SK-N-SH (cell line): ENCODE data around the gene CHRM4. TPM values are rescaled to one million over a fixed set of nuclear protein-coding genes. Genes with fewer than 3 reads are reported as not detected.

Experiments
- CTCF ChIA-PET: fragments of 300-600, 350-600 bp; formaldehyde crosslinking; extraction: SDS; loops from one replicate; lab custom pipeline; 2021; lab: Yijun Ruan, JAX
- POLR2A ChIA-PET: fragments of 350-600 bp; sonication (Branson Sonifier 250); formaldehyde crosslinking; extraction: SDS; loops from one replicate; lab custom pipeline; 2020; ENCODE audit warnings: antibody characterized with exemption, inconsistent platforms; lab: Yijun Ruan, JAX
- DNase-seq: peaks from one replicate; pipeline ENCODE4 v3.0.0; 2012
- H2AFZ ChIP-seq: fragments of 200-600 bp; sonication (generic); 2 replicates; pipeline ENCODE4 v1.8.1; 2016; ENCODE audit warnings: antibody characterized with exemption, mild to moderate bottlenecking, low read depth
- H3F3A ChIP-seq: fragments of 200-600 bp; sonication (generic); replicated peaks from 2 replicates; pipeline ENCODE3; 2016; ENCODE audit warnings: antibody characterized with exemption, mild to moderate bottlenecking; ENCODE audit not compliant: insufficient read depth
- H3K27ac ChIP-seq, 2 experiments: fragments of 200-500 bp in 1 of 2; fragments of 200-600 bp in 1 of 2; sonication (Bioruptor generic) in 1 of 2; sonication (generic), shearing (Covaris generic) in 1 of 2; 2 replicates each; pipeline versions ENCODE4 v1.5.1 to v1.6.1; 2014 to 2016; ENCODE audit warnings: low read depth in 2 of 2, inconsistent platforms in 1 of 2, low read length in 1 of 2, mild to moderate bottlenecking in 1 of 2, mixed read lengths in 1 of 2
- H3K27me3 ChIP-seq: fragments of 200-600 bp; sonication (generic), shearing (Covaris generic); 2 replicates; pipeline ENCODE4 v1.6.1; 2016; ENCODE audit warnings: mixed run types; ENCODE audit not compliant: insufficient read depth
- H3K36me3 ChIP-seq, 2 experiments: fragments of 200-500 bp in 1 of 2; fragments of 200-600 bp in 1 of 2; sonication (Bioruptor generic) in 1 of 2; sonication (generic) in 1 of 2; replicated peaks in 1 of 2; 2 replicates each; pipeline versions ENCODE3 to v1.5.1; 2014 to 2016; ENCODE audit warnings: low read length in 1 of 2, mild to moderate bottlenecking in 1 of 2; ENCODE audit not compliant: insufficient read depth in 2 of 2, control insufficient read depth in 1 of 2
- H3K4me1 ChIP-seq, 2 experiments: fragments of 200-500 bp in 1 of 2; fragments of 200-600 bp in 1 of 2; sonication (Bioruptor generic) in 1 of 2; sonication (generic), shearing (Covaris generic) in 1 of 2; 2 replicates each; pipeline versions ENCODE4 v1.5.1 to v1.6.1; 2014 to 2016; ENCODE audit warnings: low read depth in 1 of 2, low read length in 1 of 2, mixed run types in 1 of 2; ENCODE audit not compliant: insufficient read depth in 2 of 2, control insufficient read depth in 1 of 2
- H3K4me2 ChIP-seq: fragments of 200-600 bp; sonication (generic), shearing (Covaris generic); 2 replicates; pipeline ENCODE4 v1.6.1; 2017; ENCODE audit warnings: mixed run types
- H3K4me3 ChIP-seq, 2 experiments: fragments of 200-500 bp in 1 of 2; fragments of 200-600 bp in 1 of 2; sonication (Bioruptor generic) in 1 of 2; sonication (generic), shearing (Covaris generic) in 1 of 2; 2 replicates each; pipeline versions ENCODE4 v1.5.1 to v1.8.1; 2014 to 2016; ENCODE audit warnings: low read depth in 2 of 2, inconsistent platforms in 1 of 2, low read length in 1 of 2, mild to moderate bottlenecking in 1 of 2, mixed read lengths in 1 of 2, moderate library complexity in 1 of 2
- H3K79me2 ChIP-seq: fragments of 200-600 bp; sonication (generic); 2 replicates; pipeline ENCODE4 v1.8.1; 2017; ENCODE audit warnings: mild to moderate bottlenecking; ENCODE audit not compliant: insufficient read depth
- H3K9ac ChIP-seq: fragments of 200-600 bp; sonication (generic); 2 replicates; pipeline ENCODE4 v1.6.1; 2017; ENCODE audit warnings: mixed run types
- H3K9me2 ChIP-seq: fragments of 200-600 bp; sonication (generic); 2 replicates; pipeline ENCODE4 v1.6.1; 2017; ENCODE audit warnings: mixed run types
- H3K9me3 ChIP-seq: fragments of 200-600 bp; sonication (generic); 2 replicates; pipeline ENCODE4 v1.6.1; 2017; ENCODE audit warnings: mixed run types, mild to moderate bottlenecking, moderate library complexity
- H4K20me1 ChIP-seq: fragments of 200-600 bp; sonication (generic); 2 replicates; pipeline ENCODE4 v1.6.1; 2017; ENCODE audit warnings: mild to moderate bottlenecking, mixed run types; ENCODE audit not compliant: insufficient read depth
- CHD2 ChIP-seq: fragments of 150-350 bp; IDR thresholded peaks from 2 replicates; pipeline ENCODE4 v1.6.1; 2018; ENCODE audit warnings: low read length; ENCODE audit not compliant: partially characterized antibody
- CTCF ChIP-seq: fragments of 200-600 bp; sonication (generic); IDR thresholded peaks from 2 replicates; pipeline ENCODE4 v1.6.1; 2017; ENCODE audit warnings: antibody characterized with exemption, mild to moderate bottlenecking, moderate library complexity
- ELF1 ChIP-seq: IDR thresholded peaks from 2 replicates; pipeline ENCODE4 v1.4.0; 2012
- EP300 ChIP-seq, 2 experiments: IDR thresholded peaks; 2 replicates each; pipeline versions ENCODE4 v1.4.0 to v1.6.1; 2012; ENCODE audit warnings: borderline replicate concordance in 1 of 2, low read depth in 1 of 2, low read length in 1 of 2
- FOSL2 ChIP-seq: IDR thresholded peaks from 2 replicates; pipeline ENCODE4 v1.4.0; 2012; ENCODE audit warnings: low read depth, mild to moderate bottlenecking, moderate library complexity, borderline replicate concordance
- FOXJ3 ChIP-seq: sonication (generic); formaldehyde crosslinking; IDR thresholded peaks from 2 replicates; pipeline ENCODE4 v1.5.1; 2020; ENCODE audit warnings: mild to moderate bottlenecking, missing genetic modification reagents
- FOXM1 ChIP-seq: IDR thresholded peaks from 2 replicates; pipeline ENCODE4 v1.4.0; 2012; ENCODE audit warnings: low read depth, mild to moderate bottlenecking
- GABPA ChIP-seq: IDR thresholded peaks from 2 replicates; pipeline ENCODE4 v1.4.0; 2012; ENCODE audit warnings: low read depth, mild to moderate bottlenecking
- IRF3 ChIP-seq: fragments of 150-350 bp; IDR thresholded peaks from 2 replicates; pipeline ENCODE4 v1.6.1; 2016; ENCODE audit warnings: mild to moderate bottlenecking, low read depth, low read length
- JUND ChIP-seq: IDR thresholded peaks from 2 replicates; pipeline ENCODE4 v1.4.0; 2012
- NFIC ChIP-seq: IDR thresholded peaks from 2 replicates; pipeline ENCODE4 v1.4.0; 2012; ENCODE audit warnings: borderline replicate concordance
- NRF1 ChIP-seq: IDR thresholded peaks from 2 replicates; pipeline ENCODE4 v1.6.1; 2012; ENCODE audit warnings: low read depth, mild to moderate bottlenecking, low read length
- RAD21 ChIP-seq: IDR thresholded peaks from 2 replicates; pipeline ENCODE4 v1.6.1; 2012; ENCODE audit warnings: mild to moderate bottlenecking, low read length
- RCOR1 ChIP-seq: fragments of 150-350 bp; IDR thresholded peaks from 2 replicates; pipeline ENCODE4 v1.6.1; 2017; ENCODE audit warnings: antibody characterized with exemption, low read length
- RFX5 ChIP-seq: IDR thresholded peaks from 2 replicates; pipeline ENCODE4 v1.6.1; 2012; ENCODE audit warnings: mild to moderate bottlenecking, improper control_type of control experiment, low read length
- SIN3A ChIP-seq: IDR thresholded peaks from 2 replicates; pipeline ENCODE4 v1.6.1; 2012; ENCODE audit warnings: low read depth, mild to moderate bottlenecking, low read length, moderate library complexity, borderline replicate concordance
- SMC3 ChIP-seq: IDR thresholded peaks from 2 replicates; pipeline ENCODE4 v1.6.1; 2012; ENCODE audit warnings: low read depth, low read length, improper control_type of control experiment
- TCF12 ChIP-seq: IDR thresholded peaks from 2 replicates; pipeline ENCODE4 v1.4.0; 2012
- TEAD4 ChIP-seq: IDR thresholded peaks from 2 replicates; pipeline ENCODE4 v1.4.0; 2012; ENCODE audit warnings: mild to moderate bottlenecking, borderline replicate concordance; ENCODE audit not compliant: insufficient read depth
- USF2 ChIP-seq: fragments of 150-350 bp; IDR thresholded peaks from 2 replicates; pipeline ENCODE4 v1.6.1; 2017; ENCODE audit warnings: antibody characterized with exemption, low read length, low read depth, borderline replicate concordance
- YY1 ChIP-seq: IDR thresholded peaks from 2 replicates; pipeline ENCODE4 v1.4.0; 2012; ENCODE audit warnings: low read depth, mild to moderate bottlenecking
- WGBS: methylation state at CpG from one replicate; pipeline ENCODE4 v1.1.6; 2017; ENCODE audit warnings: low lambda C conversion rate; 5-methylcytosine and 5-hydroxymethylcytosine counted together
- polyA plus RNA-seq, 3 experiments: library from polyadenylated mRNA; depleted of rRNA; stranded (reverse); fragments of >200 nt; gene quantifications; 2 replicates each; pipeline ENCODE4 v1.2.3, GENCODE V29; 2012
- TF ChIP-seq, protein P1 (sequence below): IDR thresholded peaks from 2 replicates; pipeline ENCODE4 v1.4.0; 2012; ENCODE audit warnings: low read depth, borderline replicate concordance

Gene CHRM4
- polyA plus RNA-seq, 1 of the 3 experiments (the other 2 are of a cell fraction) = 0.26 TPM

GRCh38 chr11:46392421-46393230 is 1.1 kb upstream of the CHRM4 start (continued):
- TF ChIP-seq GABPA (no peak; the same call in 1 of the 2 replicates), FOSL2 (no peak), JUND (no peak), NRF1 (no peak), NFIC (no peak), TCF12 (no peak), SIN3A (peak; percentile 97; the same call in 1 of the 2 replicates), FOXJ3 (CRISPR knock-in tag) (no peak), RCOR1 (no peak), RAD21 (no peak), SMC3 (peak; percentile 10; the same call in 1 of the 2 replicates), ELF1 (peak; percentile 53), TEAD4 (no peak), RFX5 (no peak), CHD2 (no peak), FOXM1 (no peak)

DNA sequence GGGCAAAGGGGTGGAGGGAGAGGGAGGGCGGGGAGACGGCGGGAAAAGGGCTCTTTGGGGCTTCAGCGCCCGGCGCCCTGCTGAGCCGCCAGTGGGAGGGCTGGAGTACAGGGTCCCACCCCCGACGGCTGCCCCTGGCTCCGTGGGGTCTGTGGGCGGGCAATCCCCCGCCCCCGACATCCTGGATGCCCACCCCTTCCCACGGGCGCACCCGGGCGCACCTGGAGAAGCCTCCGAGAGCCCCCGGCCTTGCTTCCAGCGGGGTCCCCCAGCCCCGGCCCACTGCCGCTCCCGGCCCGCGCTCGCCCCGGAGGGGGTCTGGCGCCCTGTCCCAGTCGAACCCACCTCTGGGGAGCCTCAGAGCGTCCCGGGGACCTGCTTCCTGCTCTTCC is 394 bp downstream of the CHRM4 start:
- Histone ChIP-seq H2AFZ (no peak overlapping the region), H3K4me2 (no peak overlapping the region; the same call in 1 of the 2 replicates)
- TF ChIP-seq IRF3 = no peak
- no peak for TF ChIP-seq RFX5
- TF ChIP-seq EP300 (IDR thresholded peaks at IDR 0.05; ENCODE audit: borderline replicate concordance in 1 of 2, low read depth in 1 of 2, low read length in 1 of 2) = no peak
- no peak for TF ChIP-seq USF2
- TF ChIP-seq, protein P1, sequence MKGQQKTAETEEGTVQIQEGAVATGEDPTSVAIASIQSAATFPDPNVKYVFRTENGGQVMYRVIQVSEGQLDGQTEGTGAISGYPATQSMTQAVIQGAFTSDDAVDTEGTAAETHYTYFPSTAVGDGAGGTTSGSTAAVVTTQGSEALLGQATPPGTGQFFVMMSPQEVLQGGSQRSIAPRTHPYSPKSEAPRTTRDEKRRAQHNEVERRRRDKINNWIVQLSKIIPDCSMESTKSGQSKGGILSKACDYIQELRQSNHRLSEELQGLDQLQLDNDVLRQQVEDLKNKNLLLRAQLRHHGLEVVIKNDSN = no peak
- no peak for TF ChIP-seq CTCF
- no peak for TF ChIP-seq SIN3A
- TF ChIP-seq TEAD4 = no peak
- no peak for TF ChIP-seq SMC3
- TF ChIP-seq YY1 = no peak
- TF ChIP-seq RCOR1 = no peak
- TF ChIP-seq ELF1 = no peak
- no peak for TF ChIP-seq FOXJ3 (CRISPR knock-in tag)

More for the DNA sequence above, 394 bp downstream of the CHRM4 start:
- Histone ChIP-seq H3F3A (peaks cover 17% of the 10 kb centered on the region), H3K4me1 (peaks cover 0 to 27% of the 10 kb centered on the region in 2 experiments; a peak in 2 of 4 replicates), H3K79me2 (no peaks in the 10 kb centered on the region), H4K20me1 (peaks cover 18% of the 10 kb centered on the region), H3K36me3 (no peaks in the 10 kb centered on the region), H3K9ac (no peak overlapping the region), H3K4me3 (peak overlapping the region; percentile 35 to 52; a peak in 2 of 4 replicates), H3K27ac (no peak overlapping the region), H3K9me3 (no peaks in the 10 kb centered on the region), H3K27me3 (peaks cover 15% of the 10 kb centered on the region), H3K9me2 (no peaks in the 10 kb centered on the region)
- DNase-seq = peak; percentile 65
- ChIA-PET POLR2A (no interaction called here), CTCF (interaction anchor here (0.9 to 7.6 kb wide), 35 partner anchors 8 to 223 kb away, joined by 3 to 204 read pairs (median 5); partner anchors contain the start of genes AMBRA1, DGKZ and MDK)
- WGBS = 6% methylated on average over 9 of the region's 31 CpGs
